GM19468 (cell line): ENCODE data around the gene PLCB4.

Experiments used
- ATAC-seq: cut with Tn5 transposase; IDR thresholded peaks from one replicate; pipeline ENCODE4 v1.9.1; 2021; ENCODE audit warnings: mild to moderate bottlenecking, moderate library complexity, moderate number of reproducible peaks; ENCODE audit not compliant: unreplicated experiment; ENCODE audit errors: extremely low read depth

Gene PLCB4

DNA sequence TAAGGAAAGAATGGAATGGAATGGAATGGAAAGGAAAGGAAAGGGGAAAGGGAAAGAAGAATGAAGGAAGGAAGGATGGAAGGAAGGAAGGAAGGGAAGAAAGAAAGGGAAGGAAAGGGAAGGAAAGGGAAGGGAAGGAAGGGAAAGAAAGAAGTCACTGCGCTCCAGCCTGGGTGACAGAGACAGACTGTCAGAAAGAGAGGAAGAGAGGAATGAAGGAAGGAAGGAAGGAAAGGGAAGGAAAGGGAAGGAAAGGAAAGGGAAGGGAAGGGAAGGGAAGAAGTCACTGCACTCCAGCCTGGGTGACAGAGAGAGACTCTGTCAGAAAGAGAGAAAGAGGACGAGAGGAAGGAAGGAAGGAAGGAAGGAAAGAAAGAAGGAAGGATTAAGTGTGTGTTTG is 224.3 kb downstream of the PLCB4 start:
- ATAC-seq: no peak

DNA sequence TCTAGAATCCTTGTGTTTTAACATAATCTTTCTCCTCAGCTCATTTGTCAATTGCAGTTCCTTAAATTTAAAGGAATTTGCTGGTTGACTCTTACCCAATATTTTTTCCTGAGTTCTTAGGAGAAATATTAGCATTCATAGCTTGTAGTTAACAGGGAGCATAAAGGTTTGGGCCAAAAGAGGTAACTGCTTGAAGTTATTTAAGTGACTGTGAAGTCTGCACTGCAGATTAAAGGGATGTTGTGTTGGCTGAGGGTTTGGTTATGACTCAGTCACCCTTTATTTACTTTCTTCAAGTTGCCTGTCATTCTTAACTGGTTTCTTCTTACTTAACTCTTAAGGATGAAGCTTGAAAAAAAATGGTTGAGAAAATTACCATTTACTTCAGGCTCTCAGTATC is 225.2 kb downstream of the PLCB4 start:
- no peak for ATAC-seq

DNA sequence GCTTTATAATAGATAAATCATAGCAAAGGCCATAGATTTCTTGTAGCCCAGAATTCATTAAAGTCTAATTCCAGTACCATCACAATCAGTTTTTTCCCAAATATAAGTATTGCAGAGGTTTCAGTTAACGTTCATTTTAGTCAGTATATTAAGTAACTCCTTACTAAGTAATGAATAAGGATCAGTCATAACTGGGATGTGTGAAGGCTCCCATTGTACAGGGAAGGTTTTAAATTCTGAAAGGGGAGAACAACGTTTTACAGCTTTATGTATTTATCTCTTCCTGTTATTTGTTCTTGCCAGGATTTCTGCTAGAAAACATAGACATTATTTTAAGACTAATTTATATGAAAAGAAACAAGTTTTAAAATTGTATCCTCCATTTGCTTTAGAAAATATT is 230.0 kb downstream of the PLCB4 start:
- no peak for ATAC-seq

DNA sequence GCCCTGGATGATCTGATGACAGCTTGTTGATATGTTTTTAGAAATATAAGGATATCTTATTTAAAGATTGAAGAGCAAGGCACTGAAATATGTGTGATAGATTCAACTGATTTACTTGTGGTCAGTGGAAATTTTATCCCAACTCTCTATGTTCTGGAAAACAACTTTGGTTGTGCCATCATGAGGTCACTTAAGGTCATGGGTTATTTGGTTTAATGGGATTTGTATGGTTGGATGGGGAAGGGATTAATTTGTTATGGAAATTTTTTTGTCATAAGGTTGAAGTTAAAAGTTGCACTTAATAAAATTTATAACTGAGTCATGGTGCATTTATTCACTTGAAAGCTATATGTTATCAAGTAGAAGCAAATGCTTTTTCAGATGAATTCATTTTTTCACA is 231.2 kb downstream of the PLCB4 start:
- ATAC-seq: no peak

DNA sequence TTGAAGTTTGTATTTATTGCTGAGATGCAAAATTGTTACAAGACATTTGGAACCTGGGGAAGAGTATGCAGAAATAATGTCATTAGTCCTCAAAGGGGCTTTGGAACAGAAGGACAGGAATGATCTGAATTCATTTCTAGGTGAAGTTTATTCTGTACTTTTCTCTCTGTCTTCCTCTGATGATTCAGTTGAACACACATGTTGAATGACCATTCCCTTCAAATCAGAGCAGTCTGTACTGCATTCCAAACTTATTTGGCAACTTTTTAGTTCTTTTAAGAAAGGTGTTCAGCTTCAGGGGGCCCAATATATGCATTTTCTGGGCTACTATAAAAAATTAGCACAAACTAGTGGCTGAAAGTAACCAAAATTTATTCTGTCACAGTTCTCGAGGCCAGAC is 231.6 kb downstream of the PLCB4 start:
- ATAC-seq: no peak

DNA sequence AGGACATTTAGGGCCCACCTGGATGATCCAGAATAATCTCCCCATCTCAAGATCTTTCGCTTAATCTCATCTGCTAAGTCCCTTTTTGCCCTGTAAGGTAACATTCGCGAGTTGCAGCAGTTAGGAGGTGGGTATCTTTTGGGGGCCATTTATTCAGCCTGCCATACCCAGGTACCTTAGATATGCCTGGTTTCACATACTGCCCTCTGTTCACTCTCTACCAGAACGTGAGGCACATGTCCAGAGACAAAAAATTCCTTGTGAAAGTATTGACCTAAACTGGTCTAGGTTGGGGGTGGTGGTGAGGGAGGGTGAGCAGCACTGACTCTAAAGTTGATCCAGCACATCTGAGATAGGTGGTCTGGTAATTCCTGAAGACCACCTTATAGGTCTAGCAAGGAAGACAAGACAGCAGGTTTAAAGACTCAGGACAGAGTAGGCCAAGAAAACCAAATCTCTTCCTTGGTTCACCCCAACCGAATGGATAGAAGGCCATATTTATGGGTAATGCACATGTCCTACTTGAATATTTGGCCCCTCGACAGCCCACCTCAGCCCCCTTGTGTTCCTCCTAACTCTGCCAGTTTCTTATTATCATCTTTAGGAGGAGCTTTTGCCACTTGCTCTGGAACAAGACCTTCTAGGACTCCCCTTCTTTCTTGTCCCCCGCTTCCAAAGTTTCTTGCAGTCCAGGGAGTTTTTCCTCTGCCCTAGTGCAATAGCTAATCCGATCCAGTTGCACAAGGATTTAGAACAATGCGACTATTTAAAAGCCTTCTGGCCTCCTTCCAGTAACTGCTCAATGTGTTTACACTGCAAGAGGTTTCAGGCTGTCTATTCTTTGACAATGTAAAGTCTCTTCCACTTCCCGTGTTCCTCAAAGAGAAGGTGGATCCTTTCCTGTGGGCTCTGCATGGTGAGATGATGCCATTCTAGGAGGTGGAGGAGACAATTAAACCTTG is 232.5 kb downstream of the PLCB4 start:
- ATAC-seq: no peak

DNA sequence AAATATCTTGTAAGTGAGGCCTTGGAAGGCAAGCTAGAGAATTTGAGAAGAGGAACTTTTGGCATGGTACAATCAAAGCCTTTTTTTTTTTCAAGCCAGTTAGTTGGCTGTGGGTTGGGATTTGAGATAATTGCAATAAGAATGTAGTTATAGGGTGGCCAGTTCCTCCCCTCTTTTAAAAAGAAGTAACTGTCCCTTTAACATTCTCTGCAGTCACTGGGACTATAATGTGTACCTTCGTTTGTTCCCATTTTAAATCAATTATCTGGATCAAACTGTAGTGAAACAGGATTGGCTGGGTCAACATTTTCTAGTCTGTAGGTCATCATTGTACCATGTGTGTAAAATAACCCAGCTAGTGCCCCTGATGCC is 233.2 kb downstream of the PLCB4 start:
- no peak for ATAC-seq

DNA sequence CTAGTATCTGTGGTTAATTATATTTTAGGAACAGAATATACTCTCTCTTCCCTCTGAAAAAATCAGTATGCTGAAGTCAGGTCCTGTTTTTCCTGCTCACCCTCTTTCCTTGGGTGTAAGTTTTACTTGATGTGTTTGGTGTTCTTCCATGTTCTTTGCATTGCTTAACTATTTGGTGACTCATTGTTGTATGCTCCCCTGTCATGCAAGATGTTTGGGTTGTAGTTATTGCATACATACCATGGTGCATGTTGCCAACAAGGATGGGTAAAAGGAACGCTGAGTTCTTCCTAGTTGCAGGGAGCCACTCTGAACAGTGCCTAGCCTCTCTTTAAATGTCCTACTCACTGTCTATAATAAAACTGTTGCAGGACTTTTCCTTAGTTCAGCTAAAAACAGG is 237.6 kb downstream of the PLCB4 start:
- no peak for ATAC-seq

DNA sequence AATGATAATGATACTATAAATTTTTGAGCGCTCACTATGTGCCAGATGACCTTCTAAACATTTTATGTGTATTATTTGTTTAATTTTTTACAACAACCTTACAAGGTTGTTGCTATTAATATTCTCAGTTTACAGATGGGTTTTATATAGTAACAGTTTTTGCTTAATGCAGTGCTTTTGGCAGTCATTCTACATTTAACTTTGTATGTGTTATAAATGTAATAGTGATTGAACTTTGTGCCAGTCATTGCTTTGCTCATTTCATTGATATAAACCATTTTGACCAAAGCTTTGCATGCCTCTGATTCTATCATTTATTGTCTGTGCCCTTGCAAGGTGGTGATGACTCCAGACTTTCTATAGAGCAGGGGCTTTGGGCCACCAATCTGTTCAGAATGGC is 239.2 kb downstream of the PLCB4 start:
- no peak for ATAC-seq

DNA sequence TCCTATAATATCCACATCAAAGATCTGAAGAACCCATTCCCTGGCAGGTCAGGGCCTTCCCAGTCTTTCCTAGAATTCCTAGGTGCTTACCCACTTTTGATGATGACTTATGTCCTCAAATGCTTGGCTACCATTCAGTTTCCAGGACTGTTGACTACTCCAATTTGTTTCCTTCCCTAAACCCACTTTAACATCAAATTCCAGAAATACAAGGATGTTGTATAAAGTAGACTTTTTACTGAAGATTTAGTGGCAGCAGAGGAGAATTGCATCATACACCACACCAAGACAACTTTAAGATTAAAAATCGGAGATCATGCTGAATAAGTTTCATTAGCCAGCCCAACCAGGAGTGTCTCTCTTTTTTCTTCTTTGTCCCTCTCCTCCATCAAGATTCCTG is 242.2 kb downstream of the PLCB4 start:
- ATAC-seq: no peak

DNA sequence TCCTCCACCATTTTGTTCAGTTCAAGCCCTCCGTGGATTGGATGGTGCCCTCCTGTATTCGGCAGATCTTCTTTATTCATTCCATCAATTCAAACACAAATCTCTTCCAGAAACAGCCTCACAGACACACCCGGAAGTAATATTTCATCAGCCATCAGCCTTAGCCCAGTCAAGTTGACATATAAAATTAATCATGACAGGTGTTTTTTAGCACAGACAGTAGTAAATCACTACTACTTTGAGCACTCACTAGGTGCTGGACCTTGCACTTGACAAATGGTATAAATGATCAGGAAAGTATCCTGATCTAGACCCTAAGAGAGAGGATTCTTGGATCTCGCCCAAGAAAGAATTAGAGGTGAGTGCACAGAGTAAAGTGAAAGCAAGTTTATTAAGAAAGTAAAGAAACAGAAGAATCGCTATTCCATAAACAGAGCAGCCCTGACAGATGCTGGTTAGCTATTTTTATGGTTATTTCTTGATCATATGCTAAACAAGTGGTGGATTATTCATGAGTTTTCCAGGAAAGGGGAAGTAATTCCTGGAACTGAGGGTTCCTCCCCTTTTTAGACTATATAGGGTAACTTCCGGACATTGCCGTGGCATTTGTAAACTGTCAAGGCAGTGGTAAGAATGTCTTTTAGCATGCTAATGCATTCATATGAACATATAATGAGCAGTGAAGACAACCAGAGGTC is 250.9 kb downstream of the PLCB4 start:
- no peak for ATAC-seq

DNA sequence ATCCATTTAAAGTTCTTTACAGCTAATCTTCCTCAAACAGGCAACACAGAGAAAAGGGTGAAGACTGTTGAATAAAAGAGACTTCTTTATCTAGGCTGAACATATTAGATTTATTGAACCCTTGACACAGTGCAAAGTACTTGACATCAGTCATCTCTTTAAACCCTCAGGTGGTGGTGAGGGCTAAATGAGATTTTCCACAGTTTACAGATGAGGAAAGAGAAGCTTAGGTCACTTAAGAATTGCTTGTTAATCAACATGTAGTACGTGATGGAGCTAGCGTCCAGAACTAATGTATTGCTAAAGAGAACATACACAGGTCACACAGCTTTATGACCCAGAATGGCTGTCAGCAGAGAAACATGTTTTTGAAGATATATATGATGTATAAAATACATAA is 252.1 kb downstream of the PLCB4 start:
- ATAC-seq: no peak

DNA sequence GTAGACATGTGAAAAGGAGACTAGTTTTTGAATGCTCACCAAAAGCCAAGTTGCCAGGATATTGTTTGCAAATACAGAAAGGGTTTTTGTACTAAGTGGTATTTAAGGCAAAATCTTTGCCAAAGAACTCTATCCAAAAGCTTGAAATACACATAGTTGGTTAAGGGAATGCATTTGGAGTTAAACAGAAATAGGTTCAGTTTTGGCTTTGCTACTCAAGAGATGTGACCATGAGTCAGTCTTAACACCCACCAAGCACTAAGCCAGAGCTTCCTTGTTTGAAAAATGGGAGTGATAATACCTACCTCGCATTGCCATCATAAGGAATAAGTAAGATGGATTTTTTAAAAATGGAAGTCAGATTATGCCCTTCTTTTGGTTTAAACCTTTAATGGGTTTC is 253.8 kb downstream of the PLCB4 start:
- ATAC-seq: no peak

DNA sequence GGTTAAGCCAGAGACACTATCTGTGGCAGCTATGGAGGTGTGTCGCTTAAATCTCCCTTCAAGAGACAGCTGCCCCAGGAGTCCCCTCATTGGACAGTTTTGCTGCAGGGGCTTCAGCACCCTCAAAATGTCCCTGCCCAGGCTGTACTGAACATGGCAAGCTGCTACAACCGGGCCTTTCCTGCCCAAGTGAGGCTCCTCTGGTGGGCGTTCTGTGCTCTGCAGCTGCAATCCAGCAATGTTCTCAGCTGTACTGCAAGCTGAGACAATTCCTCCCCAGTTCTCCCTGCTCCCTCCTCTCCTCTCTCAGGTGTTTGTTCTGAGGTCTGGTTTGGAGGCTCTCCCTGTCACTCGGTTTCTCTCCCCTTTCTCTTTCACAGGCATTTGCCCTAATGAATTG is 254.7 kb downstream of the PLCB4 start:
- ATAC-seq: no peak

DNA sequence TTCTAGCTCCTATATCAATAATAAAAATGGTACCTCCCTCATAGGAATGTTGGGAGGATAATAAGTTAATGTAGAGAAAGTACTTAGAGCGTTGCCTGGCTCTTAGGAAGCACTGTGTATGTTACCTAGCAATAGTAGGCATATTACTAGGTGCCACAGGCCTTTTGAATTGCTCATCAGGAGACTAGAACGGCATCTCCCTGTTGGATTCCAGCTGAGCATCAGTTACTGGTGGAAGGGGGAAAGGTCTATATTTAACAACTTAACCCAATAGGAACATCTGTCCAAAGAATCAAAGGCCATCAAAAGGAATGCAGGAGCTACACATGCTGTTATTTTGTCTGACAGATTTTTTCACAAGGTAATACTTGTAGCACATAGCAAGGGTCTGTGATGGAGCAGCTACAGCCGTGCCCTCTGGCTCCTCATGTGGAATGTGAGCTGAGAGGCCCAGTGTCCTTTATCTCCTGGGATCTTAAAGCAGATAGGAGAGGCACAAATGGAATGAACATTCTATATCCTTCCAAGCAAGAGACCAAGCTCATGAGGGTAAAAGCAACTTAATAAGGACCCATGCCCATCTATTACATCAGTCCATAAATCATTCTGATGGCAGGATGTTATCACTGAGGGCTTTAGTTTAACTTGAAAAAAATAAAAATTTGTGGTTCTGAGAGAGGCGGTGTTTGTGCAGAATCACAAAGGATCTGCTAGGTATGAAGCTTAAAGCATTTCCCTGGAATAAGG is 260.6 kb downstream of the PLCB4 start:
- ATAC-seq: no peak

DNA sequence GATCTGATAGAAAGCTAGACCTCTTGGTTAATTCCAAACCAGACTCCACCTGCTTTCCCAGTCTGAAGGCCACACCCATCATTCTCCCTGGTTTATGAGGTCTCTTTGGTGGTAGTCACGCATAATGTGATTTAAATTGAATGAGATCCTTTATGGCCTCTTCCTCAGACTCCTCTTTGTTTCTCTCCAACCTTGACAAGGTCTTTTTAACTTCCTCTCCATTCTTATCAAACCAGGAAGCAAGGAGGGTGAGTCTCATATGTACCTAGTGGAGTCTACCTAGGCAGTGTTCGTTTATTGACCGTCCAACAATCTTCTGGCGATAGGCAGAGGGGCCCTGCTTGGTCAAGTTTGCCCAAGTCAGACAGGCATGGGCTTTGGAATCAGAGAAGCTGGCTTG is 261.3 kb downstream of the PLCB4 start:
- ATAC-seq: no peak

DNA sequence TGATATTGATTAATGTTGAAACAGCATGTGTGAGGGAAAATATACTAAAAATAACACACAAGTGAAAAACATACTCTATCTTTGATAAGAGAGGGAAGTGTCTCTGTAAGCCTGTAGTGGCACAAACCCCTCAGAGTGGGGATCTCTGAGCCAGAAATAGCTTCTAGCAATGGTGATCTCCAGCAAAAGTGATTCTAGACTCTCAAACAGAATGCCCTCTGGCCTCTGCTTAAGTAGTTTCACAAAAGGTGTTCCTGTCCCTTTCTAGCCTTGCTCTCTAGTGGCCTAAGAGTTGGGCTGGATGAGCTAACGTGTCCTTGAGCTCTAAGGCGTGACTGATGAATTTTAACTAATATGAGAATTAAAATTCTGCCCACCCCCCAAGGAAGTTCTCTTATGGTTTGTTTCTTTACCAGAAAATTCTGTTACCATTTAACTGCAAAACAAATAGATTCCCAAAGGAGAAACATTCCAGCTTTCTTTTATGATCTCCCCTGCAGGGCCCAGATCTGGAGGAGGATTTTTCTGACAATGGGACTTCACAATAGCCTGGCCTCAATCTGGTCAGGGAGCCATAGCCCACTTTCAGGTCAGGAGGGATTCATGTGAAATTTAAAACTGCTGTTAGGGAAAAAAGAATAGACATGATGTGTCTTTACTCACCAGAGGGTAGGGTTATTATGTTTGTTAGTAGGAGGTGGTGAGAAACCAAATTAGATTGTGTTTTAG is 263.0 kb downstream of the PLCB4 start:
- ATAC-seq: no peak

DNA sequence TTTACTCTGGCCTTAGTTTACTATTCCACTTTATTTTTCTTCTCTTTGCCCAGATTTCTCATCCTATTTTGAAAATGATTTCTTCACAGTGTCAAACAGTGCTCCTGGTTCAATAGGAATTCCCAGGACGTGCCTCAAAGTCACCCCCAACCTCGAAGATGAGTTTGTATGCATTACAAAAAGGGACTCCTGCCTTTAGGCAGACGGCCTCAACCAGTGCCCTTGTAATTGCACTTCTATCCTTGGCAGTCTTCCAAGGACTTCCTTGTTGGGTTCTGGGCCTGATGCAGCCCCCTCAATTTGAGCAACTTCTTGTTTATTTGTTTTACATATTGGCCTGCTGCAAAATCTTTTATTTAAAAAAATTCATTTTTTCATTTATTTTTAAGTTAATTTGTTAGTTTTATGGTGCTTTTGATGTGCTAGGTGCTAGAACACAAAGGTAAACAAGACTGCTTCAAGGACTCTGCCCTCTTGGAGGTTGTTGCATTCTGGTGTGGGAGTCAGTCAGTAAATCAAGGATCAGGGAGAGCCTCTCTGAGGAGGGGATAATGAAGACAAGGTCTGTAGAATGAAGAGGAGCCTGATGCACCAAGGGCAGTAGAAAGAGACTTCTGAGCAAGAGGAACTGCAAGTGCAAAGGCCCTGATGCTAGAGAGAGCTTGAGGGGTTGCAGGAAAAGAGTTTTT is 264.0 kb downstream of the PLCB4 start:
- ATAC-seq: no peak

DNA sequence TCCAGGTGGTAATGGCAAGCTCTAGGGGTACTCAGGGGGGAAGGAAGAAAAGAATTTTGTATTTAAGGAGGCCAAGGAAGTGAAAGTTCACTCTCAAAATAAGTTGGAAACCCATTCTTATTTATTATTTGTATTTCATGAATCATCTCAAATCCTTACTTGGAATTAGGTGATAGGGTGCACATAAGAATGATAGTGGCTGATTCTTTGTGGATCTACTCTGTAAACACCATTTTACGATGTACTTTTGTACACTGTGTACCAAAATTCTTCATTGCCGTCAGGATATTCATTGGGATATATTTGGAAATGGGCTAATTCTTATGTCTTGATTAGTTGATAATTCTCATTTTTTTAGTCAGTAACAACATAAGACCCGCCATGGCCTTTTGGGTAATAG is 266.0 kb downstream of the PLCB4 start:
- ATAC-seq: no peak

DNA sequence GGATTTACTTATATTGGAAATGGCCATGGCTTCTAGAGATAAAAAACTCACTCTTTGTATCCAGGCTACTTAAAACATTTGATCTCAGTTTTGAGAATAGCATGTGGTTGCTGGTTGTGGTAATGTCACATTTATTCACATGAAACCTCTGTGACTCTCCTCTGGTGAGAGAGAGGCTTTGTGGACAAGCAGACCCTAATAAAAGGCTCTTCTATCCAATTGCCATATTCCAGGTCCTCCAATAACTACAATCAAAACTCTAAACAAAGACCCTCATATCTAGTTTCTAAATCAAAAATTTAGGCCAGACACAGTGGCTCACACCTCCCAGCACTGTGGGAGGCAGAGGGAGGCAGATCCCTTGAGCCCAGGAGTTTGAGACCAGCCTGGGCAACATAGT is 269.2 kb downstream of the PLCB4 start:
- no peak for ATAC-seq
